NCI-H446 treated with DMSO at 0.1 percent for 48 hours (cell line): Measurements from ENCODE around the gene SLFN12L.
"Not testable (repeated sequence)": the region's sequence is repeated elsewhere in the genome, so short reads cannot be mapped to it uniquely, and the experiment has no call there.

Experiments
- DNase-seq: peaks from one replicate; lab custom pipeline; 2025; lab: John Stamatoyannopoulos, UW

SLFN12L gene

GRCh38 chr17:35542990-35543389, 5.5 kb upstream of the SLFN12L start:
- no peak for DNase-seq

GRCh38 chr17:35541434-35541833, 4.0 kb upstream of the SLFN12L start:
- DNase-seq: no peak

GRCh38 chr17:35540589-35541404, 3.3 kb upstream of the SLFN12L start:
- no peak for DNase-seq

GRCh38 chr17:35539659-35540026, 2.2 kb upstream of the SLFN12L start:
- no peak for DNase-seq

GRCh38 chr17:35536664-35537171, 760 bp downstream of the SLFN12L start:
- no peak for DNase-seq

- DNase-seq: not testable (repeated sequence)
Measured at GRCh38 chr17:35535406-35535805, 2.1 kb downstream of the SLFN12L start.

- no peak for DNase-seq
Measured at GRCh38 chr17:35534576-35535093, 2.8 kb downstream of the SLFN12L start.

- DNase-seq: no peak
Measured at GRCh38 chr17:35531160-35531559, 6.3 kb downstream of the SLFN12L start.

- DNase-seq: no peak
Measured at GRCh38 chr17:35529866-35530265, 7.6 kb downstream of the SLFN12L start.

GRCh38 chr17:35529326-35529725, 8.2 kb downstream of the SLFN12L start:
- DNase-seq: not testable (repeated sequence)

GRCh38 chr17:35523296-35523695, 14.2 kb downstream of the SLFN12L start:
- DNase-seq: no peak

- not testable (repeated sequence) for DNase-seq
Measured at GRCh38 chr17:35521654-35522256, 15.7 kb downstream of the SLFN12L start.

- no peak for DNase-seq
Measured at GRCh38 chr17:35521150-35521549, 16.3 kb downstream of the SLFN12L start.

- DNase-seq: no peak
Measured at GRCh38 chr17:35519906-35520442, 17.5 kb downstream of the SLFN12L start.

- no peak for DNase-seq
Measured at GRCh38 chr17:35519439-35519838, 18.0 kb downstream of the SLFN12L start.

- not testable (repeated sequence) for DNase-seq
Measured at GRCh38 chr17:35518431-35518830, 19.0 kb downstream of the SLFN12L start.

- no peak for DNase-seq
Measured at GRCh38 chr17:35515027-35515426, 22.5 kb downstream of the SLFN12L start.

- no peak for DNase-seq
Measured at GRCh38 chr17:35514564-35514963, 22.9 kb downstream of the SLFN12L start.

- DNase-seq: no peak
Measured at GRCh38 chr17:35510052-35510451, 27.4 kb downstream of the SLFN12L start.

- DNase-seq: not testable (repeated sequence)
Measured at GRCh38 chr17:35507714-35508113, 29.8 kb downstream of the SLFN12L start.

- no peak for DNase-seq
Measured at GRCh38 chr17:35499548-35499947, 37.9 kb downstream of the SLFN12L start.

- DNase-seq: no peak
Measured at GRCh38 chr17:35498448-35499178, 38.9 kb downstream of the SLFN12L start.
